Stimulated activated CD4-positive, alpha-beta T cell treated with anti-CD3 and anti-CD28 coated beads, Interleukin-12 subunit alpha, Interleukin-12 subunit beta, amount 100 ng/mL, for 48 hours (primary cell): ENCODE results near the gene SYTL1.

Source experiments
- DNase-seq, 3 donors: peaks; one replicate each; pipeline ENCODE4 v3.0.0-alpha.2; 2020; ENCODE audit warnings: low read depth in 2 of 3, low spot score in 1 of 3

The SYTL1 gene

GRCh38 chr1:27346991-27347624 is 5.3 kb downstream of the SYTL1 start:
- DNase-seq, result no peak

DNA sequence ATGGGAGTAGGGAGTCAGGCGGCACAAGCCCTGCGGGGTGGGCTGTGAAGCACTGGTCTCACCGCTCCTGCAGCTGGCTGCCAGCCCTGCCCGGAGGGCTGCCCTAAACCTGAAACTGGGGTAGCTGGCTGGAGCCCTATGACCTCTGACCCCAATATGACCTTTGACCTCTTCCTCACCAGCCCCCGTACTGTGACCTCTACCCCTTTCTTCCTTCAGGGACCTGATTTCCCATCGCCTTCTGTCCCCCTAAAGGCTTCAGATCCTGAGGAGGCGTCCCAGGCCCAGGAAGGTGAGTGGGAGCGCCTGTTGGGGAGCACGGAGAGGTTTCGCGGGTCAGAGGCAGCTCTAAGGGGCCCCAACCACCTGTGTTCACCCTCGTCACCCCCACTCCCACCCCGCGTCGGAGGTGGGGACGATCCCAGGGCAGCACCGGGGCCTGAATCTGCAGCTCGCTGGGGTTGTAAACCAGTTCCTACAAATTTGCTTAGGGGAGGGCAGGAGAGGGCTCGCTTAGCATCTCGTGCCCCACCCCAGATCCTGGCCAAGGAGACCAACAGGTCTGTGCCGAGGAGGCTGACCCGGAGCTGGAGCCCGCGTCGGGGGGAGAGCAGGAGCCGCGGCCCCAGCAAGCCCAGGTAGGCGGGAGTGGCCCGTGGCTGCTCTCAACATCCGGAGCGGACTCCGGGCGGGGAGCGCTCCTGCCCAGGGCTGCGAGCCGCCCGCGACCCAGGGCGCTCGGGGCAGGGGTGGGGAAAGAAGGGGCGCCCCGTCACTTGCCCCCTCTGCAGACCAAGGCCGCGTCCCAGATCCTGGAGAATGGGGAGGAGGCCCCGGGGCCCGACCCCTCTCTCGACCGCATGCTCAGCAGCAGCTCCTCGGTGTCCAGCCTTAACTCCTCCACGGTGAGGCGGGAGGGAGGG is 7.3 kb downstream of the SYTL1 start:
- no peak for DNase-seq

DNA sequence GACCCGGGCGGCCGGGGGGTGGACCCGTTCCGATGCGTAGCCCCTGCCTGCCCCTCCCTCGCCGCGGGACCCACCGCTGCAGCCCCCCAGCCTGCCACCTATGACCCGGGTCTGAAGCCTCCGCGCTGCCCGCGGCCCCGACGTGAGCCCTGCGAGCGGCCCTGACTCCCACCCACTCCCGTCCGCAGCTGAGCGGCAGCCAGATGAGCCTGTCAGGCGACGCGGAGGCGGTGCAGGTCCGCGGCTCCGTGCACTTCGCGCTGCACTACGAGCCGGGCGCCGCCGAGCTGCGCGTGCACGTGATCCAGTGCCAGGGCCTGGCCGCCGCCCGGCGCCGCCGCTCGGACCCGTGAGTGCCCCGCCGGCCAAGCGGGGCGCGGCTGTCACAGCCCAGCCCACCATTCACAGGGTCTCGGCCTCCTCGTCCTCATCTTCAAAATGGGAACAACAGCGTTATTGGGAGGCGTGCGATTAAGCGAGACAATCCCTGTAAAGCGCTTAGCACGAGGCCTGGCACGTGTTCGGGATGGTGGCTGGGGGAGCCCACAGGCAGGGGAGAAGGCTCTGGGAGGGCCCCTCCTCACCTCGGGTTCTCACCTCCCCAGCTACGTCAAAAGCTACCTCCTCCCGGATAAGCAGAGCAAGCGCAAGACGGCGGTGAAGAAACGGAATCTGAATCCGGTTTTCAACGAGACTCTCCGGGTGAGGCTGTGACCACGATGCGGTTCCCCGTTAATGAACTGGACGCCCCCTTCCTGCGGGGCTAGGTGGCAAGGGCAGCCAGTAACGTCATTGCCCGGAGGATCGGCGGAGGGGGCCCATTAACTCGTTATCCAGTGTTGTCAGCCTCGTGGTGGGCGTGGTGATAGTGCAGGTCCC is 8.2 kb downstream of the SYTL1 start:
- no peak for DNase-seq

GRCh38 chr1:27350663-27351540 is 9.1 kb downstream of the SYTL1 start:
- no peak for DNase-seq

DNA sequence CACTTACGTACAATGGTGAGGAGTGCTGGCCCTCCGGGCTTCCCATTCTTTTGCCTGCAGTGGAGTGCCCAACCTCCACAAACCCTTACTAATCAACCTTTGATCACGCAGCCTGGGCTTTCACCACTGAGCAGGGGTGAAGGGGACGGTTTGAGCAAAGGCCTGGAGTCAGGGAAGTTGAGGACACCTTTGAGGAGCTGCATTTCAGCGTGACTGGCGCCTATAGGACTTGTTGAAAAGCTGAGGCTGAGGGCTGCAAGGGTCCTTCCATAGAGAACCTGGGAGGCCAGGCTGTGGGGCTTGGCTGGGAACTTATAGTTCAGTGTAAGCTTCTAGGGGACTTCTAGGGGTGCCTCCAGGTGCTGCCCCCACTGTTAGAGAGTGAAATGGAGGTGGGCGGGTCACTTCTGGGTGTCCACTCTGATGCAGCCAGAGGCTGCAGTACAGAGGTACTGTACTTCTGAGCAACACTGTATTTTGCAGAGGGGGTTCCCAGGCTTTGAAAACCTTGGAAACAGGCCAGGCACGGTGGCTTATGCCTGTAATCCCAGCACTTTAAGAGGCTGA is 9.8 kb downstream of the SYTL1 start:
- DNase-seq, result no peak

GRCh38 chr1:27353166-27353565 is 11.3 kb downstream of the SYTL1 start:
- DNase-seq, result no peak

DNA sequence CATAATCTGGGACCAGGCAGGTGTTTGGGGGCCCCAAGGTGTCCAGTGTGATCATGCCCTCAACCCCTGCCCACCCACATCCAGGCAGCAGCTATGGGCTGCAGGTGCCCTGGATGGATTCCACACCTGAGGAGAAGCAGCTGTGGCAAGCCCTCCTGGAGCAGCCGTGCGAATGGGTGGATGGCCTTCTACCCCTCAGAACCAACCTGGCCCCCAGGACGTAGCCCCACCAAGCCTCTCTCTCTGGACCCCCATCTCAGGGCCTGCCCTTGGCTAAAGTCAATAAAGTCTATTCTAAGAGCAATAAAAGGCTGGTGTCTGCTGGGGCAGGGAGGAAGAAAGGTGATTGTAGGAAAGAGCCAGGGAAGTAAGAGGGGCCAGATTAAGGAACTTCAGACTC is 11.8 kb downstream of the SYTL1 start:
- no peak for DNase-seq

DNA sequence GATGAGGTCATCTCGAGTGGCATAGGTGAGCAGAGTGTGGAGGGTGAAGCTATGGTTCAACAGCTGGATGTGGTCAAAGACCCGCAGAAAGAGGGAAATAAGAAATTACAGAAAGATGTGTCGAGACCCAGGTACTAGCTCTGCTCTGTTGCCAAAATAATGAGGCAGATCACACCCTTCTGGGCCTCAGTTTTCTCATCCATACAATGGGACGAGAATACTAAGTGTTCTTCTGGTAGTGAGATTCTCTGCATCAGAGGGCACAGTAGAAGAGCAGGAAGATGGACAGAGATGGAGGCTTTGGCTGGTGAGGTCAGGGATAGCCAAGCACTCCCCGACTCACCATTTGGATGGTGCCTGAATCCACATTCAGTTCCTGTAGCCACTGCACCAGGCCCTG is 13.9 kb downstream of the SYTL1 start:
- no peak for DNase-seq

DNA sequence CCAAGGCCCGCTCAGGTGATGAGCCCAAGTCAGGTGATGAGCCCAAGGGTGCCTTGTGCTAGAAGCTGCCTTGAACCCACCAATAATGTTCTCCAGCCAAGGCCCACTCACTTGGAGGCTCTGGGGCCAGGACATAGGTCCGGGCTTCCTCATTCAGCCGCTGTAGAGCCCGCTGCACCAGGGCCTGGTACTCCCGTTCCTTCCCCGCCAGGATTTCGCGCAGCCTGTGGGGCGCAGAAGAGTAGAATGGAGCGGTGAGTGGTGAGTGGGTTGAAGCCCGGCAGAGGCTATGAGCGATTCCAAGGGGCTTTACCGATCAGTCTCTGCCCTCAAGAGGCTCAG is 14.4 kb downstream of the SYTL1 start:
- DNase-seq, result no peak

GRCh38 chr1:27356619-27357280 is 14.9 kb downstream of the SYTL1 start:
- DNase-seq, result no peak

DNA sequence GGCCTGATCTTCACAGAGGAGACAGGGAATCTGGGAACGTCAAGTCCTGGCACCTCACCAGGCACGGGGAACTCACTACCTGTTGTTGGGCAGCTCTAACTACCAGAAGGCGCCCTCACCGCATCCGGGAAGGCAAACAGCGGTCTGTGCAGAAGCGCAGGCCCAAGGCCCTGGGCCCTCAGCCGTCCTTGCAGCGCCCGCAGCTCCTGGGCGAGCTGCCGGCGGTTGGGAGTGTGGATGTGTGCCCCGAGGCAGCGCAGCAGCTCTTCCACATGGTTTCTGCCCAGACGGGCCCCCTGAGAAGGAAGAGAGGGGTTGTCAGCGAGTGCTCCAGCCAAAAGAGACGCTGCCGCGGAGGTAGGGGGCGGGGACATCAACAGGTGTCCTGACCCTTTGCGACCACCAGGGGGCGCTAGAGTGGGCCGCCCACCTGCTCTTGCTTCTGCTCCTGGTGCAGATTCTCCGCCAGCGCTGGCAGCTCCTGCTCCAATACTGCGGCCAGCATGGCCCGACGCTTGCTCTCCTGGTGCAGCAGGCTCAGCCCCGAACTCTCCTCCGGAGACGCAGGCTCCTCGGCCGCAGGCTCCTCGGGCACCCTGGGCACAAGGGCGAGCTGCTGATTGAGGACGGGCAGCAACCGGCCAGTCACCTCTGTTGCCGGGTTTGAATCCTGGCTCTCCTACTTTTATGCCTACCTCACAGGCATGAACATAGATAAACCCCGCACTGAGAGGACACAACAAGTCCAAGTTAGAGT is 15.6 kb downstream of the SYTL1 start:
- DNase-seq, result peak; percentile 70 to 84 (median 75)

GRCh38 chr1:27358038-27358927 is 16.5 kb downstream of the SYTL1 start:
- no peak for DNase-seq

DNA sequence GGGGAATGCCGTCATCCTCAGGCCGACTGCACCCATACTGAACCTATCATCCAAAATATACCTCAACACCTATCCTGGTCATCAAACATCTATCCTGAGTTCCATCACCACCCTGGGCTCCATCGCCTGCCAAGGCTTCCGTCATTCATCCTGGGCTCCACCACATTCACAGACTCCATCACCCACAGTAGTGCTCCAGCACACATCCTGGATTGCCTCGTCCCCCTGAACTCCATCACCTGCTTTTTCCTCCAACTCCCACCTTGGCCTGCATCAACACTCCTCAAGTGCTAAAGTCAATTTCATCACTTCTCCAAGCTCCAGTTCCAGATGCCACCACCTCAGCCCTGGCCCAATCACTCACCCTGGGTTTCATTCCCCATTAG is 17.1 kb downstream of the SYTL1 start:
- no peak for DNase-seq

DNA sequence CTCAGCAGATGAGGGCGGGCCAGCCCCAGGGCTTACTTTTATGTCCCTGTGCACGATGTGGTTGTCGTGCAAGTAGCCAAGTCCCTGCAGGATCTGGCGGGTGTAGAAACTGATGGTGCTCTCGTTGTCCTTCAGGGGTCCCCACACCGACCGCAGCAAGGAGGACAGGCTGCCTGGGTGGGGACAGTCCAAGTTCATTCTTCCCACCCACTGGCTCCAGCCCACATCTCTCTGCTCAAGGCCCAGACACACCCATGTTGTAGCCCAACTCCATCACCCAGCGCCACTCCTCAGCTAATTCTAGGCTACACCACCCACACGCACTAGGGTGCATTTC is 18.0 kb downstream of the SYTL1 start:
- no peak for DNase-seq

GRCh38 chr1:27360159-27361043 is 18.6 kb downstream of the SYTL1 start:
- no peak for DNase-seq

- DNase-seq, result no peak
Observed at GRCh38 chr1:27361044-27361402, 19.2 kb downstream of the SYTL1 start.

GRCh38 chr1:27361553-27361952 is 19.7 kb downstream of the SYTL1 start:
- no peak for DNase-seq
